GM19328 (cell line): ENCODE data around the gene ITPR3.

Experiments used
- ATAC-seq: cut with Tn5 transposase; IDR thresholded peaks from one replicate; pipeline ENCODE4 v1.9.1; 2021; ENCODE audit warnings: mild to moderate bottlenecking, moderate library complexity; ENCODE audit not compliant: unreplicated experiment

ITPR3 gene

GRCh38 chr6:33633462-33634158 lies 12.5 kb downstream of the ITPR3 start:
- ATAC-seq, result no peak

- no peak for ATAC-seq
Measured at GRCh38 chr6:33634161-33634727, 13.1 kb downstream of the ITPR3 start.

GRCh38 chr6:33634946-33635345 lies 13.8 kb downstream of the ITPR3 start:
- ATAC-seq, result no peak

- ATAC-seq, result no peak
Measured at GRCh38 chr6:33636655-33637054, 15.5 kb downstream of the ITPR3 start.

GRCh38 chr6:33638556-33638955 lies 17.4 kb downstream of the ITPR3 start:
- ATAC-seq, result no peak

GRCh38 chr6:33639559-33639958 lies 18.4 kb downstream of the ITPR3 start:
- no peak for ATAC-seq

- ATAC-seq, result no peak
Measured at GRCh38 chr6:33640361-33640760, 19.2 kb downstream of the ITPR3 start.

GRCh38 chr6:33641144-33641543 lies 20.0 kb downstream of the ITPR3 start:
- no peak for ATAC-seq

GRCh38 chr6:33641602-33642001 lies 20.5 kb downstream of the ITPR3 start:
- no peak for ATAC-seq

- no peak for ATAC-seq
Measured at GRCh38 chr6:33642897-33643296, 21.8 kb downstream of the ITPR3 start.

GRCh38 chr6:33651403-33651802 lies 30.3 kb downstream of the ITPR3 start:
- ATAC-seq, result no peak

- ATAC-seq, result no peak
Measured at GRCh38 chr6:33652002-33652401, 30.9 kb downstream of the ITPR3 start.

- ATAC-seq, result no peak
Measured at GRCh38 chr6:33654831-33655554, 33.9 kb downstream of the ITPR3 start.

- ATAC-seq, result no peak
Measured at GRCh38 chr6:33656844-33657243, 35.7 kb downstream of the ITPR3 start.

- ATAC-seq, result no peak
Measured at GRCh38 chr6:33658982-33659689, 38.0 kb downstream of the ITPR3 start.

- no peak for ATAC-seq
Measured at GRCh38 chr6:33659986-33660385, 38.9 kb downstream of the ITPR3 start.

GRCh38 chr6:33661106-33661838 lies 40.1 kb downstream of the ITPR3 start:
- ATAC-seq, result no peak

GRCh38 chr6:33662318-33662717 lies 41.2 kb downstream of the ITPR3 start:
- no peak for ATAC-seq

- no peak for ATAC-seq
Measured at GRCh38 chr6:33663028-33663427, 41.9 kb downstream of the ITPR3 start.

GRCh38 chr6:33663727-33664449 lies 42.8 kb downstream of the ITPR3 start:
- no peak for ATAC-seq
